Measurements from ENCODE around the gene ZFP62. TPM values are rescaled to one million over a fixed set of nuclear protein-coding genes. Genes with fewer than 3 reads are reported as not detected.

The ZFP62 gene
- total and polyA plus RNA-seq, 2 of the 4 experiments (the other 2 are of a cell fraction), result 8.2 to 20.3 TPM

DNA sequence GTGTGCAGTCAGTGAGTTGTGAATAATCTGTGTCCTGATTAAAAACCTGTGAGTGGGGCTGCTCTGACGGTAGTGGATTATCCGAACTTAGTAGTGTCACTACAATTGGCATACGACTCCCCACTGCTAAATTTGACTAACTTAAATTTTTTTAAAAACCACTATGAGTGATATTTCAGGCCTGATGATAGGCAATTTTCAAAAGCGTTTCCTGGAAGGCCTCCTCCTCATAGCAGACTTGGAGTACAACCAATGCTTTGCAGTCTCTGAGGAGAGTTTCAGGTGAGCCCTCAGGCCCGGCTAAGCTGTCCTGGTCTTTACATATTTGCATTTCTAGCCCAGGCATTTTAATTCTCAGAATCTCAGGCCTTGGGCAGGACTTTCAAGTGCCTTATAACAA lies 48.7 kb upstream of the ZFP62 start:
- no peak overlapping the region for H4K8ac ChIP-seq (ENCODE audit: low read depth in 2 of 2, low read length in 2 of 2)
- ChIA-PET CTCF (interaction anchor here (0.7 kb wide), 1 partner anchor 246 kb away, joined by 5 read pairs; no protein-coding TSS in a partner anchor), POLR2A (ENCODE audit: unreplicated experiment) (no interaction called here)
- no peaks in the 10 kb centered on the region for H3K36me3 ChIP-seq (ENCODE audit: control insufficient read depth, insufficient read depth, low read length)
- H2AK5ac ChIP-seq (ENCODE audit: low read depth, low read length), result no peak overlapping the region
- H3K14ac ChIP-seq (replicated peaks; ENCODE audit: low read depth, low read length), result no peak overlapping the region
- H2BK15ac ChIP-seq (ENCODE audit: low read depth, low read length), result no peak overlapping the region
- no peak overlapping the region for H2BK120ac ChIP-seq (ENCODE audit: low read depth, low read length)
- no CpG with 5 or more reads among the region's 5 CpGs for WGBS, 2 experiments (ENCODE audit: extremely low coverage in 2 of 2, insufficient read length in 1 of 2)
- TF ChIP-seq, protein P1, sequence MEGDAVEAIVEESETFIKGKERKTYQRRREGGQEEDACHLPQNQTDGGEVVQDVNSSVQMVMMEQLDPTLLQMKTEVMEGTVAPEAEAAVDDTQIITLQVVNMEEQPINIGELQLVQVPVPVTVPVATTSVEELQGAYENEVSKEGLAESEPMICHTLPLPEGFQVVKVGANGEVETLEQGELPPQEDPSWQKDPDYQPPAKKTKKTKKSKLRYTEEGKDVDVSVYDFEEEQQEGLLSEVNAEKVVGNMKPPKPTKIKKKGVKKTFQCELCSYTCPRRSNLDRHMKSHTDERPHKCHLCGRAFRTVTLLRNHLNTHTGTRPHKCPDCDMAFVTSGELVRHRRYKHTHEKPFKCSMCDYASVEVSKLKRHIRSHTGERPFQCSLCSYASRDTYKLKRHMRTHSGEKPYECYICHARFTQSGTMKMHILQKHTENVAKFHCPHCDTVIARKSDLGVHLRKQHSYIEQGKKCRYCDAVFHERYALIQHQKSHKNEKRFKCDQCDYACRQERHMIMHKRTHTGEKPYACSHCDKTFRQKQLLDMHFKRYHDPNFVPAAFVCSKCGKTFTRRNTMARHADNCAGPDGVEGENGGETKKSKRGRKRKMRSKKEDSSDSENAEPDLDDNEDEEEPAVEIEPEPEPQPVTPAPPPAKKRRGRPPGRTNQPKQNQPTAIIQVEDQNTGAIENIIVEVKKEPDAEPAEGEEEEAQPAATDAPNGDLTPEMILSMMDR (conservative IDR thresholded peaks at IDR 0.05; ENCODE audit: low read depth, low read length), result no peak
- TF ChIP-seq MAZ (IDR thresholded peaks at IDR 0.05; ENCODE audit: borderline replicate concordance, low read depth, low read length) (no peak), RFX5 (IDR thresholded peaks at IDR 0.05; ENCODE audit: low read depth, low read length) (no peak), SMC3 (IDR thresholded peaks at IDR 0.05; ENCODE audit: low read depth, low read length) (no peak), FOS (IDR thresholded peaks at IDR 0.05; ENCODE audit: low read depth, low read length) (no peak), BHLHE40 (IDR thresholded peaks at IDR 0.05; ENCODE audit: low read depth, low read length) (no peak), CEBPB (IDR thresholded peaks at IDR 0.05; ENCODE audit: low read depth, low read length) (no peak), RCOR1 (IDR thresholded peaks at IDR 0.05; ENCODE audit: insufficient replicate concordance, low read length) (no peak), CHD1 (IDR thresholded peaks at IDR 0.05; ENCODE audit: low read depth, low read length) (no peak), MXI1 (IDR thresholded peaks at IDR 0.05; ENCODE audit: borderline replicate concordance, low read depth, low read length) (no peak), NFE2L2 (IDR thresholded peaks at IDR 0.05; ENCODE audit: low read depth, low read length) (no peak), MAFK (IDR thresholded peaks at IDR 0.05; ENCODE audit: low read depth, low read length) (no peak), RAD21 (IDR thresholded peaks at IDR 0.05; ENCODE audit: low read length) (no peak), POLR2A (IDR thresholded peaks at IDR 0.05; ENCODE audit: low read depth, low read length) (no peak)
- TF ChIP-seq, protein P2, sequence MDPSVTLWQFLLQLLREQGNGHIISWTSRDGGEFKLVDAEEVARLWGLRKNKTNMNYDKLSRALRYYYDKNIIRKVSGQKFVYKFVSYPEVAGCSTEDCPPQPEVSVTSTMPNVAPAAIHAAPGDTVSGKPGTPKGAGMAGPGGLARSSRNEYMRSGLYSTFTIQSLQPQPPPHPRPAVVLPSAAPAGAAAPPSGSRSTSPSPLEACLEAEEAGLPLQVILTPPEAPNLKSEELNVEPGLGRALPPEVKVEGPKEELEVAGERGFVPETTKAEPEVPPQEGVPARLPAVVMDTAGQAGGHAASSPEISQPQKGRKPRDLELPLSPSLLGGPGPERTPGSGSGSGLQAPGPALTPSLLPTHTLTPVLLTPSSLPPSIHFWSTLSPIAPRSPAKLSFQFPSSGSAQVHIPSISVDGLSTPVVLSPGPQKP (IDR thresholded peaks at IDR 0.05; ENCODE audit: borderline replicate concordance, low read depth, low read length), result no peak
- TF ChIP-seq, protein P3, sequence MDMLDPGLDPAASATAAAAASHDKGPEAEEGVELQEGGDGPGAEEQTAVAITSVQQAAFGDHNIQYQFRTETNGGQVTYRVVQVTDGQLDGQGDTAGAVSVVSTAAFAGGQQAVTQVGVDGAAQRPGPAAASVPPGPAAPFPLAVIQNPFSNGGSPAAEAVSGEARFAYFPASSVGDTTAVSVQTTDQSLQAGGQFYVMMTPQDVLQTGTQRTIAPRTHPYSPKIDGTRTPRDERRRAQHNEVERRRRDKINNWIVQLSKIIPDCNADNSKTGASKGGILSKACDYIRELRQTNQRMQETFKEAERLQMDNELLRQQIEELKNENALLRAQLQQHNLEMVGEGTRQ (IDR thresholded peaks at IDR 0.05; ENCODE audit: low read depth, low read length), result no peak
- no peaks in the 10 kb centered on the region for H3K79me1 ChIP-seq (ENCODE audit: low read depth in 1 of 2, low read length in 2 of 2)
- no peak overlapping the region for H2AFZ ChIP-seq (replicated peaks; ENCODE audit: low read length, poor library complexity)
- no peak overlapping the region for H2BK20ac ChIP-seq (ENCODE audit: low read depth, low read length)
- BruUV-seq (replicated peaks), result no TSS peak
- peaks cover 6% of the 10 kb centered on the region for H3K9me3 ChIP-seq (ENCODE audit: control insufficient read depth, insufficient read depth, low read length)
- no peak overlapping the region for H3K4ac ChIP-seq (ENCODE audit: low read depth, low read length)
- H3K27ac ChIP-seq (ENCODE audit: insufficient read depth, low read length), result no peak overlapping the region
- ATAC-seq (ENCODE audit: low read depth) (no peak), DNase-seq (no peak)
- intact Hi-C loops (cut with micrococcal nuclease), result no loop called here
- in situ Hi-C loops (cut with MboI; ENCODE audit: low sequenced_read_pairs), result no loop called here
- H3K18ac ChIP-seq (ENCODE audit: low read depth, low read length), result no peak overlapping the region
- H4K20me1 ChIP-seq (ENCODE audit: insufficient read depth, low read length), result no peaks in the 10 kb centered on the region
- no peak overlapping the region for H3K23ac ChIP-seq (ENCODE audit: low read depth, low read length)
- no peak overlapping the region for H3K9ac ChIP-seq (ENCODE audit: low read depth, low read length)
- no peak overlapping the region for H2AK9ac ChIP-seq (replicated peaks; ENCODE audit: low read depth, low read length, poor library complexity)
- dilution Hi-C loops (cut with HindIII; ENCODE audit: low sequenced_read_pairs, unreplicated experiment), result no loop called here
- H4K5ac ChIP-seq (ENCODE audit: low read depth, low read length), result no peak overlapping the region
- no peaks in the 10 kb centered on the region for H3K9me1 ChIP-seq (ENCODE audit: insufficient read depth, low read length)
- no peak overlapping the region for H2BK5ac ChIP-seq (ENCODE audit: low read depth, low read length, poor library complexity, severe bottlenecking)
- H3K4me2 ChIP-seq (ENCODE audit: low read depth, low read length), result no peak overlapping the region
- no peak overlapping the region for H3K4me3 ChIP-seq (ENCODE audit: insufficient read depth, low read depth, low read length)
- no peak overlapping the region for H3K56ac ChIP-seq (ENCODE audit: extremely low read depth, insufficient read depth, low read length)
- H4K91ac ChIP-seq (ENCODE audit: insufficient read depth, low read depth, low read length), result no peak overlapping the region
- no peaks in the 10 kb centered on the region for H3K4me1 ChIP-seq (ENCODE audit: control insufficient read depth, insufficient read depth, low read length)
- no peaks in the 10 kb centered on the region for H3K27me3 ChIP-seq (ENCODE audit: control insufficient read depth, insufficient read depth, low read length)

Measured in IMR-90 (cell line).